ENCODE data around the gene PTPRU.

DNA sequence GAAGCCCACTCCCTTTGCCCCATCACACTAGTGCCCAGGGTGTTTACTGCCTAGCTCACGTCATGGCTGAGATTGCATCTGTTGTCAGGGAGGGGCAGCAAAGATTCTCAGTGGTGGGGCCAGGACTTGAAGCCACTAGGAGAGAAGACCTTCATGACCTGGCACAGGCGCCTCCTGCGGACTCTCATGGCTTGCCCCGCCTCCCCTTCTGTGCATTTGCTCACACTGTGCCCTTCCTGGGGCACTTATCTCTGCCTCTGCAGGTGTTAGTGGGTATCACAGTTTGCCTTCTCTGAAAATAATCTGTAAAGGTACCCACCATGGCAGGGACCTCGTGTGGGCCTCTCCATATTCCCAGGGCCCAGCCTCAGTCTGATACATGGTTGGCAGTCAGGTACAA is 20.1 kb downstream of the PTPRU start:
- TF ChIP-seq ZNF221 (tag by site-specific recombination; IDR thresholded peaks at IDR 0.05; ENCODE audit: borderline replicate concordance) = no peak
- TF ChIP-seq BCL11A (tag by site-specific recombination; IDR thresholded peaks at IDR 0.05; ENCODE audit: low read depth) = no peak
- TF ChIP-seq ZNF561 (tag by site-specific recombination; IDR thresholded peaks at IDR 0.05; ENCODE audit: borderline replicate concordance) = no peak
- TF ChIP-seq, protein P1, sequence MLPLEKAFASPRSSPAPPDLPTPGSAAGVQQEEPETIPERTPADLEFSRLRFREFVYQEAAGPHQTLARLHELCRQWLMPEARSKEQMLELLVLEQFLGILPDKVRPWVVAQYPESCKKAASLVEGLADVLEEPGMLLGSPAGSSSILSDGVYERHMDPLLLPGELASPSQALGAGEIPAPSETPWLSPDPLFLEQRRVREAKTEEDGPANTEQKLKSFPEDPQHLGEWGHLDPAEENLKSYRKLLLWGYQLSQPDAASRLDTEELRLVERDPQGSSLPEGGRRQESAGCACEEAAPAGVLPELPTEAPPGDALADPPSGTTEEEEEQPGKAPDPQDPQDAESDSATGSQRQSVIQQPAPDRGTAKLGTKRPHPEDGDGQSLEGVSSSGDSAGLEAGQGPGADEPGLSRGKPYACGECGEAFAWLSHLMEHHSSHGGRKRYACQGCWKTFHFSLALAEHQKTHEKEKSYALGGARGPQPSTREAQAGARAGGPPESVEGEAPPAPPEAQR (tag by site-specific recombination; IDR thresholded peaks at IDR 0.05) = no peak
- TF ChIP-seq, protein P2, sequence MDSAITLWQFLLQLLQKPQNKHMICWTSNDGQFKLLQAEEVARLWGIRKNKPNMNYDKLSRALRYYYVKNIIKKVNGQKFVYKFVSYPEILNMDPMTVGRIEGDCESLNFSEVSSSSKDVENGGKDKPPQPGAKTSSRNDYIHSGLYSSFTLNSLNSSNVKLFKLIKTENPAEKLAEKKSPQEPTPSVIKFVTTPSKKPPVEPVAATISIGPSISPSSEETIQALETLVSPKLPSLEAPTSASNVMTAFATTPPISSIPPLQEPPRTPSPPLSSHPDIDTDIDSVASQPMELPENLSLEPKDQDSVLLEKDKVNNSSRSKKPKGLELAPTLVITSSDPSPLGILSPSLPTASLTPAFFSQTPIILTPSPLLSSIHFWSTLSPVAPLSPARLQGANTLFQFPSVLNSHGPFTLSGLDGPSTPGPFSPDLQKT (IDR thresholded peaks at IDR 0.05; ENCODE audit: borderline replicate concordance, low read depth, low read length) = no peak
- TF ChIP-seq, protein P3, sequence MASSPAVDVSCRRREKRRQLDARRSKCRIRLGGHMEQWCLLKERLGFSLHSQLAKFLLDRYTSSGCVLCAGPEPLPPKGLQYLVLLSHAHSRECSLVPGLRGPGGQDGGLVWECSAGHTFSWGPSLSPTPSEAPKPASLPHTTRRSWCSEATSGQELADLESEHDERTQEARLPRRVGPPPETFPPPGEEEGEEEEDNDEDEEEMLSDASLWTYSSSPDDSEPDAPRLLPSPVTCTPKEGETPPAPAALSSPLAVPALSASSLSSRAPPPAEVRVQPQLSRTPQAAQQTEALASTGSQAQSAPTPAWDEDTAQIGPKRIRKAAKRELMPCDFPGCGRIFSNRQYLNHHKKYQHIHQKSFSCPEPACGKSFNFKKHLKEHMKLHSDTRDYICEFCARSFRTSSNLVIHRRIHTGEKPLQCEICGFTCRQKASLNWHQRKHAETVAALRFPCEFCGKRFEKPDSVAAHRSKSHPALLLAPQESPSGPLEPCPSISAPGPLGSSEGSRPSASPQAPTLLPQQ (tag by site-specific recombination; IDR thresholded peaks at IDR 0.05) = no peak
- no peak for TF ChIP-seq ZFP3 (tag by site-specific recombination; IDR thresholded peaks at IDR 0.05; ENCODE audit: low read depth)
- no peak for TF ChIP-seq KLF10 (tag by site-specific recombination; IDR thresholded peaks at IDR 0.05)
- no peak for TF ChIP-seq KLF16 (tag by site-specific recombination; IDR thresholded peaks at IDR 0.05)
- TF ChIP-seq CTCF (tag by site-specific recombination; IDR thresholded peaks at IDR 0.05) = 0 out of 2 replicates have a peak, but pooled peaks have one; percentile 6
- TF ChIP-seq, protein P4, sequence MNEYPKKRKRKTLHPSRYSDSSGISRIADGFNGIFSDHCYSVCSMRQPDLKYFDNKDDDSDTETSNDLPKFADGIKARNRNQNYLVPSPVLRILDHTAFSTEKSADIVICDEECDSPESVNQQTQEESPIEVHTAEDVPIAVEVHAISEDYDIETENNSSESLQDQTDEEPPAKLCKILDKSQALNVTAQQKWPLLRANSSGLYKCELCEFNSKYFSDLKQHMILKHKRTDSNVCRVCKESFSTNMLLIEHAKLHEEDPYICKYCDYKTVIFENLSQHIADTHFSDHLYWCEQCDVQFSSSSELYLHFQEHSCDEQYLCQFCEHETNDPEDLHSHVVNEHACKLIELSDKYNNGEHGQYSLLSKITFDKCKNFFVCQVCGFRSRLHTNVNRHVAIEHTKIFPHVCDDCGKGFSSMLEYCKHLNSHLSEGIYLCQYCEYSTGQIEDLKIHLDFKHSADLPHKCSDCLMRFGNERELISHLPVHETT (tag by site-specific recombination; IDR thresholded peaks at IDR 0.05) = no peak
- no peak for TF ChIP-seq MYNN (tag by site-specific recombination; IDR thresholded peaks at IDR 0.05; ENCODE audit: borderline replicate concordance)
- no peak for TF ChIP-seq KLF1 (tag by site-specific recombination; IDR thresholded peaks at IDR 0.05)
